GM12874 (cell line): ENCODE results near the gene DDX39A.

Experiments
- CTCF ChIP-seq: IDR thresholded peaks from 2 replicates; pipeline ENCODE4 v1.5.1; 2011; ENCODE audit warnings: low read depth, mild to moderate bottlenecking, control low read depth, low read length, moderate library complexity; ENCODE audit not compliant: insufficient read depth

The DDX39A gene

GRCh38 chr19:14375055-14375581 lies 44.0 kb downstream of the DDX39A start:
- no peak for TF ChIP-seq CTCF

GRCh38 chr19:14371301-14371821 lies 47.8 kb downstream of the DDX39A start:
- TF ChIP-seq CTCF: no peak

GRCh38 chr19:14370940-14371280 lies 48.2 kb downstream of the DDX39A start:
- TF ChIP-seq CTCF: no peak

GRCh38 chr19:14370169-14370939 lies 48.8 kb downstream of the DDX39A start:
- no peak for TF ChIP-seq CTCF

GRCh38 chr19:14369399-14370168 lies 49.6 kb downstream of the DDX39A start:
- TF ChIP-seq CTCF: no peak

GRCh38 chr19:14368011-14368513 lies 51.1 kb downstream of the DDX39A start:
- no peak for TF ChIP-seq CTCF

- TF ChIP-seq CTCF: no peak
Measured at GRCh38 chr19:14367016-14367415, 52.1 kb downstream of the DDX39A start.
